ENCODE results near the gene C4orf50. TPM values are rescaled to one million over a fixed set of nuclear protein-coding genes. Genes with fewer than 3 reads are reported as not detected.

Gene C4orf50
- total RNA-seq, 2 donors from 2014 or later = 0.34 to 2.1 TPM

DNA sequence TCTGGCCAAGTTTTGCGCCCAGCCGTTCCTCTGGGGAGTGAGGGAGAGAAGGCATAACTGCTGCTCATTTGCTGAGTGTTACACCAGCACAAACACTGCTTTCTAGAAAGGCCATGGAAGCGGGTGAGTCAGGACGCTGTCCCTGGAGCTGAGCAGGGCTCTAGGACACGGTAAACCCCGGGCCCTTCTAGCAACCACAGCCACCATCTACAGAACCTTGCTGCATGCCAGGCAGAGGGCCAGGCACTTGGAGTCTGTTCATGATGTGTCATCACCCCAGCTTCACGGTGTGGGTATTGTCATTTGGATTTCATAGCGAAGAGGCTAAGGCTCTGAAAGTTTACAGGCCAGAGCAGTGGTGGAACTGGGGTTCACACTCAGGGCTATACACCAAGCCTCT is 31.8 kb upstream of the C4orf50 start:
- no peaks in the 10 kb centered on the region for H3K9me3 Mint-ChIP-seq
- ATAC-seq (replicated peaks) = no peak
- peaks cover 7% of the 10 kb centered on the region for H3K36me3 Mint-ChIP-seq (ENCODE audit: low read depth)
- no peak overlapping the region for H3K4me3 Mint-ChIP-seq
- no peak overlapping the region for H3K27ac Mint-ChIP-seq
- H3K4me1 Mint-ChIP-seq = no peaks in the 10 kb centered on the region
- H3K27me3 Mint-ChIP-seq = peaks cover 3% of the 10 kb centered on the region

DNA sequence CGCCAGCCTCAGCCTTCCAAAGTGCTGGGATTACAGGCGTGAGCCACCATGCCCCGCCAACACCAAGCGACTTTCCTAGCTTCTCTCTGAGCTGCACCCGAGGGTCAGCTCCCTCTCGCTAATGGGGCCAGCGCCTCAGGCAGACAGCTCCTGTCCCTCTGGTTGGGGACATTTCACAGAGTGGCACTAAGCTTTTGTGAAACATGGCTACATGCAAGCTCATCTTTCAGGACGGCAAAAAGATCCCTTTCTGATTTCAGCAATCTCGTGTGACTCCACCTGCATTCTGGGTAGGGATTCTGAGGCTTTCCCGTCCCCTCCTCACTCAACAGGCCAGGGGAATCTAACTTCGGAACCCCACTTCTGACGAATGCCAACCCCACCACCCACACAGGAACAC is 31.0 kb upstream of the C4orf50 start:
- Mint-ChIP-seq H3K36me3 (ENCODE audit: low read depth) (peaks cover 7% of the 10 kb centered on the region), H3K4me3 (no peak overlapping the region), H3K9me3 (no peaks in the 10 kb centered on the region), H3K27me3 (peaks cover 3% of the 10 kb centered on the region), H3K27ac (no peak overlapping the region), H3K4me1 (no peaks in the 10 kb centered on the region)
- ATAC-seq (replicated peaks) = no peak

DNA sequence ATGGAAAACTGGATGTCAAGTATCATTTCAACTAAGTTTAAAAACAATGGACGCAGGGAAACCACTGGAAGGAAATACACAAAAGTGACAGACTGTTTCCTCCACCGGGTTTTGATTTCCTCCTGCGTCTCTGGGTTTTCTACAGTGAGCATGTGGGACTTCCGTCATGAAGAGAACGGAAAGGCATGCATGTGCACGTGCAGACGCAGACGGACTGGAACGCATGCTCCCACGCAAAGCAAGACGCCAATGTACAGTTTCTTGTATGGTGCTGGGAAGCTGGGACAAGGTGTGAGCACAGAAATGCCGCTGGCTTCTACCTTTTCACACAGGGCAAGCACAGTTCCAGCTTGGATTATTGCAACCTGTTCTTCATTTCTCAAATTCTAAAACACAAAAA is 30.3 kb upstream of the C4orf50 start:
- Mint-ChIP-seq H3K9me3 (no peaks in the 10 kb centered on the region), H3K4me1 (no peaks in the 10 kb centered on the region), H3K27ac (no peak overlapping the region), H3K36me3 (ENCODE audit: low read depth) (peaks cover 2% of the 10 kb centered on the region), H3K27me3 (peaks cover 11% of the 10 kb centered on the region), H3K4me3 (no peak overlapping the region)
- ATAC-seq (replicated peaks) = no peak

DNA sequence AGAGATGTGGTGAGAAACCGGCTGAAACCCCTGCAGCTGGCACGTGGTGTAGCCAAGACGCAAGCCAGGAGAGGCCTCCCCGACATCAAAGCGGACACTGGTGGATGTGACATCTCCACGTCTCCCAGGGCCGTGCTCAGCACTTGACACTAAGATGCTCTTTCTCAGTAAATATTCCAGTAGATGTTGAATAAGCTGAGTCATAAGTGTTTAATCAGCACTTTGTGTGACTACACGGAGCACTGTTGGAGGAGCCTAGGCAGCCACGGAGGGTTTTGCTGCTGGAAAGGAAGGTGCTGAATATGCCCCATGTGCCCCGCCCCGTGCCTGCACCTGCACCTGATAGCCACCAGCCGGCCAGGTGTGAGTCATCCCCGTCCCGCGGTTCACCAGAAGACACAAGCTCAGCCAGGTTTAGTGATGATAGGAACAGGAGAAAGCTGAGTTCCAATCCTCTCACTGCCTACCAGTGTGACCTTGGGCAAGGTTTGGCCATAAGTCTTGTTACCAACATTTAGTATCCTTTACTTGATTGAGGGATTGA is 29.0 kb upstream of the C4orf50 start:
- Mint-ChIP-seq H3K36me3 (ENCODE audit: low read depth) (no peaks in the 10 kb centered on the region), H3K4me1 (no peaks in the 10 kb centered on the region), H3K27ac (no peak overlapping the region), H3K9me3 (no peaks in the 10 kb centered on the region), H3K27me3 (peaks cover 11% of the 10 kb centered on the region), H3K4me3 (no peak overlapping the region)
- ATAC-seq (replicated peaks) = no peak

DNA sequence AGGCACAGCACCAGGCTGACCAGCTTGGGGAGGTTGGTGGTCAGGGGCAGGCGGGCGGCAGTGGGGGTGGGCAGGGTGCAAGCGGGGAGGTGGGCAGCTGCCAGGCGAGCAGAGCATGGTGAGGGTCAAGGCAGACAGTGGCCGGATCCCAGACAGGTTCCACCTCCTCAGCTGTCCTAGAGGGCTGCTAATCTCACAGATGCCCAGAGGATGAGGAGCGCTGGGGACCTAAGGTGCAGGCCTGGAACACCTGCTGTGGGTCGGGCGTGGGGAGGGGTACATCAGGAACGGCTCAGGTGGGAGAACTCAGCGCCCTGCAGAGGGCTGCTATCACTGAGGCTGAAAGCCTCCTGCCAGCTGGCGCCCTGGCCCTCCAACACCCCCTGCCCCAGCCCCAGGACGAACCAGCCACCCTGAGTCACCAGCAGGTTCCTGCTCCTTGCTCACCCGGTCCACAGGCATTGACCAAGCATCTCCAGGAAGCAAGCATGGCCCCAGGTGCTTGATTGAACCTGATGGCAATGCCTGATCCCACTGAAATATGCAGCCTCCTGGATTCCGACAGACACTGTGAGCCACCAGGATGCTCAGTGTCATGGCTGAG is 28.4 kb upstream of the C4orf50 start:
- Mint-ChIP-seq H3K27ac (no peak overlapping the region), H3K4me1 (no peaks in the 10 kb centered on the region), H3K4me3 (no peak overlapping the region), H3K9me3 (no peaks in the 10 kb centered on the region), H3K36me3 (ENCODE audit: low read depth) (no peaks in the 10 kb centered on the region), H3K27me3 (peaks cover 11% of the 10 kb centered on the region)
- no peak for ATAC-seq (replicated peaks)

DNA sequence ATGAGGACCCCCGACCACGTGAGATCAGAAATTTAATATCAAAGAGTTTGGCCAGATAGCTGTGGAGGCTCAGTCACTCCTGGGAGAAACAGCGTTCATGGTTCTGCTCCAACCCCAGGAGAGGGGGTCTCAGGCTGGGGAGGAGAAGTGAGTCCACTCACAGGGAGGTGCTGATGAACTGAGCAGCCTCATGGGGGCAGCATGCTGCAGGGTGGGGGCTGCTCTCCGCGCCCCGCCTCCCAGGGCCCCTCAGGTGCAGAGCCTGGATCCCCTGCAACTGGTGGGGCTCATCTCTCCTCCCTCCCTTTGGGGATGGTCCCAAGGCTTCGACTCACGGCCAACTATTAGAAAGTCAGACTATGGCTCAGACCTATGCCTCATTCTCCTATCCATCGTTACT is 26.6 kb upstream of the C4orf50 start:
- Mint-ChIP-seq H3K9me3 (no peaks in the 10 kb centered on the region), H3K36me3 (ENCODE audit: low read depth) (no peaks in the 10 kb centered on the region), H3K4me1 (no peaks in the 10 kb centered on the region), H3K4me3 (no peak overlapping the region), H3K27ac (no peak overlapping the region), H3K27me3 (peaks cover 14% of the 10 kb centered on the region)
- ATAC-seq (replicated peaks) = no peak

DNA sequence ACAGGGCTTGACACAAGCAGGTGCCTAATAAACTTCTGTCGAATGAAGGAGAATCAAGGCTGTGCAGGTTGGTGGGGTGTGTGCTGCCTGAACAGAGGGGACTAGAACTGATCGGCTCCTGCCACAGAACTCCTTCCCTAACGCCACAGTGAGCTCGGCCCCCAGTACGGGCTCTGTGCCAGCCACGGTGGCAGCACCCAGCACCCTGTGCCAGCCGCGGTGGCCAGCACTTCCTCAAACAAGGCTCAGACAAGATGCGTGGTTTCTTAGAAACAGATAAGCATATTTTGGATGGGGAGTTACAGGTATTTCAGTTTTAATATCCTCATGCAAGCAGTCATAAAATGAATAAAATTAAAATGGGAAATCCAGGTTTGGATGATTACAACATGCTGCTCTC is 26.0 kb upstream of the C4orf50 start:
- H3K4me3 Mint-ChIP-seq = no peak overlapping the region
- no peaks in the 10 kb centered on the region for H3K9me3 Mint-ChIP-seq
- ATAC-seq (replicated peaks) = no peak
- no peak overlapping the region for H3K27ac Mint-ChIP-seq
- no peaks in the 10 kb centered on the region for H3K36me3 Mint-ChIP-seq (ENCODE audit: low read depth)
- H3K4me1 Mint-ChIP-seq = no peaks in the 10 kb centered on the region
- H3K27me3 Mint-ChIP-seq = peaks cover 14% of the 10 kb centered on the region

DNA sequence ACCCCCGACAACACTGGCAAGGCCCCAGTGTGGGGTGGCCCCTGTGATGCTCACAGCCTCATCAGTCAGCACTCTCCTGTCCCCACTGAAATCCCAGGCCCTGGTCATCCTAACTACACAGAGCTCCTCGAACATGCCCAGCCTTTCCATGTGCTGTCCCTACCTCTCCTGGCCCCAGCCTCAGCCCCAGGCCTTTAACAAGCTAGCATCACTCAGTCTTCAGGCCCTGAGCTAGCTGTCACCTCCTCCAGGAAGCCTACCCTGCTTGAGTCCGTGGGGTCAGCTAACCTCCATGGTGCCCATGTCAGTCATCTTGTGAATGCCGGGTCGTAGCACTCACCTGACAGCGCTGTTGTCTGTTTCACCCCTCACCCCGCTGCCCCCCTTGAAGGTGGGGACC is 25.6 kb upstream of the C4orf50 start:
- no peak for ATAC-seq (replicated peaks)
- peaks cover 14% of the 10 kb centered on the region for H3K27me3 Mint-ChIP-seq
- no peaks in the 10 kb centered on the region for H3K36me3 Mint-ChIP-seq (ENCODE audit: low read depth)
- no peaks in the 10 kb centered on the region for H3K4me1 Mint-ChIP-seq
- no peak overlapping the region for H3K4me3 Mint-ChIP-seq
- no peaks in the 10 kb centered on the region for H3K9me3 Mint-ChIP-seq
- no peak overlapping the region for H3K27ac Mint-ChIP-seq

DNA sequence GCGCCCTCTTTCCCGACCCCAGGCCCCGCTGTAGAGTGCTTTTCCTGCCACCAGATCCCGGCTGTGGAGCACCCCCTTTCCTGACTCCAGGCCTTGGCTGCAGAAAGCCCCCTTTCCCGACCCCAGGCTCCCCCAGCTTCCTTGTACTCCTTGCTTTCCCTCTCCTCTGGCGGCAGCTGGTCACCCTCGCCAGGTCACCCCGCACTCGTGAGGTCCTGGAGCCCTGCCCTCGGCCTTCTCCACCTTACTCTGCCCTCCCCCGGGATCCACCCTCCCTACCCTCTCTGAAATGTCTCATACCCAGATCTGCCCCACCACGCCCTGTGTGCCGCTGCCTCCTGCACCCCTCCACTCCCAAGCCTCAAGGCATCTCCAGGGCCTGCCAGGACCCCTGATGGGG is 25.0 kb upstream of the C4orf50 start:
- no peaks in the 10 kb centered on the region for H3K36me3 Mint-ChIP-seq (ENCODE audit: low read depth)
- H3K27ac Mint-ChIP-seq = no peak overlapping the region
- H3K27me3 Mint-ChIP-seq = peaks cover 14% of the 10 kb centered on the region
- H3K9me3 Mint-ChIP-seq = no peaks in the 10 kb centered on the region
- no peak for ATAC-seq (replicated peaks)
- H3K4me1 Mint-ChIP-seq = no peaks in the 10 kb centered on the region
- H3K4me3 Mint-ChIP-seq = no peak overlapping the region

DNA sequence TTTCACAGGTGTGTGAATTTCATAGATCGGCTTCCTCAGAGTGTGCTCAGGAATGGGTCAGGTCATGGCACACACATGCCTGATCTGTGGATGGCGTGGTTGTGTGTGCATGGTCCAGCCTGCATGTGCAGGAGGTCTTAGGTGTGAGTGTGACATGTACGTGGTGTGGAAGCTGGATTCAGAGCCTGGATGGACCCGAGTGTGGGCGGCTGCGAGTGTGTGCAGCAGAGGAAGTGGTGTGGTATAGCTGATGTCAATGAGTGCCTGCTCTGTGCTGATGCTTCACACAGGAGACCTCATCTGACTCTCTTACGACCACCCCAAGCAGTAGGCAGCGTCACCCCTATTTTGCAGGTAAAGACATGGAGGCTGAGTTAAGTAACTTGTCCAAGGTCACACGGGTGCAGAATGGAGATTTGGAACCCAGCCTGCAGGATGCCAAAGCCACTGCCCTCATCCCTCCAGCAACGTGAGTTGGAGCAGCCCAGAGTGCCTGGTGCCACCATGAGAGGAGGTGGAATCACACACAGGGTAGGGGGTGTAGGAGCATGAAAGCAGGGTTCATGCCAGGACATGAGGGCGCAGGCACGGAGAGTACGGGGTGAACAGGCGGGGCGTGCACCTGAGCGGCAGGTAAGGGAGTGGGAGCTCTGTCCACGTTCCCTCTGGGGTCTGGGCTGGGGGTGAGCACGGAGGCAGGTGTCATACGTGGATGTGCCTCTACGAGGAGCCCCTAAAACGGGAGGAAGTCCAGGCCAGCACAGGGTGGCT is 24.2 kb upstream of the C4orf50 start:
- H3K36me3 Mint-ChIP-seq (ENCODE audit: low read depth) = no peaks in the 10 kb centered on the region
- peak; percentile 39 for ATAC-seq (replicated peaks)
- H3K4me1 Mint-ChIP-seq = no peaks in the 10 kb centered on the region
- no peak overlapping the region for H3K4me3 Mint-ChIP-seq
- no peak overlapping the region for H3K27ac Mint-ChIP-seq
- peaks cover 14% of the 10 kb centered on the region for H3K27me3 Mint-ChIP-seq
- H3K9me3 Mint-ChIP-seq = no peaks in the 10 kb centered on the region

DNA sequence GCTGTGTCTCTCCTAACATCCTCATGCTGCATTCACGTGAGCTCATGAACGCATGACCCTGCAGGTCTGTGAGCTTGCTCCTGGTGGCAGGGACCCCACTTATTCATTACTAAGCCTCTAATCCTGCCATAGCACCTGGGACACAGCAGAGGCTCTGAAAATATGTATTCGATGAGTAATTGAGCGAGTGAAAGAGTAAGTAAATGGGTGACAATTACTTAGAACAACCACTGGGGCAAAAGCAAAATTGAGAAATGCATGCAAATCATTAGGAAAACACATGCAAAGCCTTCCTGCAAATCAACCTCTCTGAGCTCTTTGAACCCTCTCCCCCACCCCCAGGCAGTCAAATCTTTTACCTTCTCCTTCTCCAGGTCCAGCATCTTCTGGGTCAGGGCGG is 23.6 kb upstream of the C4orf50 start:
- Mint-ChIP-seq H3K27me3 (peaks cover 14% of the 10 kb centered on the region), H3K36me3 (ENCODE audit: low read depth) (no peaks in the 10 kb centered on the region), H3K27ac (no peak overlapping the region), H3K4me3 (no peak overlapping the region), H3K4me1 (no peaks in the 10 kb centered on the region), H3K9me3 (no peaks in the 10 kb centered on the region)
- peak; percentile 39 for ATAC-seq (replicated peaks)

DNA sequence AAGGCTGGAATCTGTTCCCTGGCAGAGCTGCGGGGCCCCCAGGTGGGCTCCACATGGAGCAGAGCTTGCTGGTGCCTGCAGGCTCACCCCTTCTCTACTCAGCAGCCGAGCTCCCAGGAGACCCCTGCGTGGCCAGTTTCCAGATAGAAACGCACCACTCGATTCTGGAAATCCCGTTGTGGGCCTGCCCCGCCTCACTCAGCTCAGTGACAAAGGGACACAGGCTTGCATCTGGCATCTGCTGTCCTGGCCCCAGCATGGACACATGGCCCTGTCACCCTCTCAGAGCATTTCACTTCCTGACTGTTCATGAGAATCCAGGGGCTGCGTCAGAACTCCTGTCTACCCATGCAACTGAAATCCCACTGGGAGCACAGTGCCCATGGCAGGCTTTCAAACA is 20.5 kb upstream of the C4orf50 start:
- H3K27ac Mint-ChIP-seq = no peak overlapping the region
- no peaks in the 10 kb centered on the region for H3K9me3 Mint-ChIP-seq

DNA sequence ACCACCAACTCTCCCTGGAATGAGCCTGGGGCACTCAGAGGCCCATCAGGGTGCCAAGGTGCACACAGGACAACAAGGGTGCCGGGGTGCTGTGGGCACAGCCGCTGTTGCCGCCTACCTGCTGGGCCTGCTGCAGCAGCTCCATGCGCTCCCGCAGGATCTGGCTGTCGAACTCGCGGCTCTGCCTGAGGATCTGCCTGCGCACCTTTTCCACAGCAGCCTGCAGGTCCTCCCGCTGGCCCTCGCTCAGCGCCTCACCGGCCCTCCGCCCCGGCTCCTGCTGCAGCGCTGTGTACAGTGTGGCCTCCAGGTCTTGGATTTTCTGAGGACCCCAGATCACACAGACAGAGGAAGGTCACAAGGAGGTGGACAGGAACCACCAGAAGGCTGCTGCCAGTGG is 17.6 kb upstream of the C4orf50 start:
- no peaks in the 10 kb centered on the region for H3K4me1 Mint-ChIP-seq
- H3K4me3 Mint-ChIP-seq = no peak overlapping the region
- no peak overlapping the region for H3K27ac Mint-ChIP-seq
- no peaks in the 10 kb centered on the region for H3K27me3 Mint-ChIP-seq
- ATAC-seq (replicated peaks) = no peak
- no peaks in the 10 kb centered on the region for H3K36me3 Mint-ChIP-seq (ENCODE audit: low read depth)
- H3K9me3 Mint-ChIP-seq = no peaks in the 10 kb centered on the region

More for the DNA sequence above, 20.5 kb upstream of the C4orf50 start:
- H3K4me1 Mint-ChIP-seq = no peaks in the 10 kb centered on the region
- no peak overlapping the region for H3K4me3 Mint-ChIP-seq
- ATAC-seq (replicated peaks) = no peak
- H3K27me3 Mint-ChIP-seq = peaks cover 5% of the 10 kb centered on the region
- H3K36me3 Mint-ChIP-seq (ENCODE audit: low read depth) = no peaks in the 10 kb centered on the region

DNA sequence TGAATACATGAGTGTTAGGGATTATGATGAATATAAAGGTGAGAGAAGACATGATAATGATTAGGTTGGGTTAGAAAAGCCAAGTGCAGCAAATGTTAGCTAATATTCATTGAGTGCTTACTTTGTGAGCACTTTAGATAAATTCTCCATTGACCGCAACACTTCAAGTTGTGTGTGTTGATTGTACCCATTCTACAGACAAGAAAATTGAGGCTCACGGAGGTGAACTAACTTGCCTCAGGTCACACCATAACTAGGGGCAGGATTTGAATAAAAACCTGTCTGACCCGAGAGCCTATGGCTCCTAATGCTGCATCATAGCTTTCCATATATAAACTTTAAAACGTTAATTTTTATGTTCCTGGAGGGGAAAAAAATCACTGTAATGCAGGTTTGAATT is 15.2 kb upstream of the C4orf50 start:
- no peak overlapping the region for H3K4me3 Mint-ChIP-seq
- no peaks in the 10 kb centered on the region for H3K9me3 Mint-ChIP-seq
- ATAC-seq (replicated peaks) = no peak
- no peaks in the 10 kb centered on the region for H3K36me3 Mint-ChIP-seq (ENCODE audit: low read depth)
- no peaks in the 10 kb centered on the region for H3K4me1 Mint-ChIP-seq
- H3K27me3 Mint-ChIP-seq = no peaks in the 10 kb centered on the region
- no peak overlapping the region for H3K27ac Mint-ChIP-seq
